H1 (cell line): ENCODE results near the gene PTTG2. TPM values are rescaled to one million over a fixed set of nuclear protein-coding genes. Genes with fewer than 3 reads are reported as not detected.

Source experiments
- CTCF ChIA-PET: fragments of 300-600 bp; sonication (Branson Sonifier 250); formaldehyde crosslinking; loops from one replicate; lab custom pipeline; 2021; ENCODE audit not compliant: partially characterized antibody; lab: Charles Lee
- POLR2A ChIA-PET: fragments of 300-600 bp; sonication (Branson Sonifier 250); formaldehyde crosslinking; loops from one replicate; lab custom pipeline; 2021; ENCODE audit warnings: inconsistent platforms; ENCODE audit not compliant: partially characterized antibody; lab: Charles Lee
- DNase-seq, 2 experiments: peaks; one replicate each; pipeline versions ENCODE4 v3.0.0 to v3.0.0-alpha.2; 2010 to 2022; ENCODE audit warnings: low spot score in 2 of 2, low read depth in 1 of 2, mixed read lengths in 1 of 2
- FAIRE-seq: peaks from 2 replicates; lab custom pipeline; 2011; peaks lifted over from hg19 to GRCh38; lab: Jason Lieb, UNC
- H2AFZ ChIP-seq: 2 replicates; pipeline ENCODE4 v1.8.1; 2012; ENCODE audit warnings: low read length, inconsistent platforms
- H2AK5ac ChIP-seq: 2 replicates; pipeline ENCODE4 v1.6.1; 2013; ENCODE audit warnings: low read depth, low read length
- H2BK120ac ChIP-seq: replicated peaks from 2 replicates; pipeline ENCODE3; 2013; ENCODE audit warnings: low read depth, low read length, inconsistent platforms
- H2BK12ac ChIP-seq: 2 replicates; pipeline ENCODE4 v1.6.1; 2013; ENCODE audit warnings: low read depth, low read length
- H2BK15ac ChIP-seq: 2 replicates; pipeline ENCODE4 v1.6.1; 2013; ENCODE audit warnings: low read length
- H2BK20ac ChIP-seq: 2 replicates; pipeline ENCODE4 v1.6.1; 2013; ENCODE audit warnings: low read length
- H2BK5ac ChIP-seq: 2 replicates; pipeline ENCODE4 v1.6.1; 2013; ENCODE audit warnings: low read depth, low read length
- H3K14ac ChIP-seq: 2 replicates; pipeline ENCODE4 v1.6.1; 2013; ENCODE audit warnings: inconsistent platforms; ENCODE audit not compliant: insufficient read length
- H3K18ac ChIP-seq: 2 replicates; pipeline ENCODE4 v1.6.1; 2013; ENCODE audit warnings: low read length; ENCODE audit errors: extremely low read depth
- H3K23ac ChIP-seq: 2 replicates; pipeline ENCODE4 v1.6.1; 2013; ENCODE audit warnings: inconsistent platforms; ENCODE audit not compliant: insufficient read length
- H3K23me2 ChIP-seq: 2 replicates; pipeline ENCODE4 v1.6.1; 2013; ENCODE audit warnings: low read depth, low read length
- H3K27ac ChIP-seq: 2 replicates; pipeline ENCODE4 v1.6.1; 2011; ENCODE audit warnings: low read depth, low read length, inconsistent platforms
- H3K27me3 ChIP-seq, 4 experiments: replicated peaks in 1 of 4; 1 replicate in 1 of 4; 2 replicates in 3 of 4; pipeline versions ENCODE4 v1.6.1 to v1.8.1; 2011 to 2013; ENCODE audit warnings: low read length in 3 of 4, mild to moderate bottlenecking in 3 of 4, inconsistent platforms in 2 of 4, mixed read lengths in 2 of 4, moderate library complexity in 1 of 4; ENCODE audit not compliant: control insufficient read depth in 3 of 4, insufficient read depth in 3 of 4; ENCODE audit errors: extremely low read depth in 1 of 4
- H3K36me3 ChIP-seq, 4 experiments: 2 replicates each; pipeline versions ENCODE4 v1.6.1 to v1.8.1; 2011 to 2013; ENCODE audit warnings: mild to moderate bottlenecking in 4 of 4, low read length in 3 of 4, moderate library complexity in 2 of 4, control low read depth in 1 of 4, inconsistent platforms in 1 of 4; ENCODE audit not compliant: insufficient read depth in 4 of 4, control insufficient read depth in 2 of 4
- H3K4ac ChIP-seq: replicated peaks from 2 replicates; pipeline ENCODE3; 2013; ENCODE audit warnings: low read length, low read depth, mixed read lengths, inconsistent platforms; ENCODE audit not compliant: insufficient read length
- H3K4me1 ChIP-seq, 4 experiments: replicated peaks in 1 of 4; 1 replicate in 1 of 4; 2 replicates in 3 of 4; pipeline versions ENCODE4 v1.6.1 to v1.8.1; 2011 to 2013; ENCODE audit warnings: low read length in 3 of 4, inconsistent platforms in 2 of 4, mixed read lengths in 1 of 4; ENCODE audit not compliant: insufficient read depth in 4 of 4, control insufficient read depth in 3 of 4
- H3K4me2 ChIP-seq, 2 experiments: 2 replicates each; pipeline versions ENCODE4 v1.6.1 to v1.8.1; 2011 to 2013; ENCODE audit warnings: low read depth in 2 of 2, low read length in 2 of 2, control low read depth in 1 of 2, inconsistent platforms in 1 of 2, mild to moderate bottlenecking in 1 of 2; ENCODE audit not compliant: insufficient read depth in 1 of 2
- H3K4me3 ChIP-seq, 4 experiments: fragments of 200-600, 300-600 bp in 1 of 4; sonication (generic), shearing (Covaris generic), sonication (Bioruptor Twin) in 1 of 4; 2 replicates each; pipeline versions ENCODE4 v1.5.1 to v1.8.1; 2011 to 2016; ENCODE audit warnings: low read length in 4 of 4, low read depth in 3 of 4, control low read depth in 2 of 4, inconsistent platforms in 2 of 4, mild to moderate bottlenecking in 2 of 4, mixed read lengths in 1 of 4, moderate library complexity in 1 of 4; ENCODE audit not compliant: insufficient read depth in 2 of 4; ENCODE audit errors: extremely low read depth in 1 of 4
- H3K56ac ChIP-seq: replicated peaks from 2 replicates; pipeline ENCODE3; 2013; ENCODE audit warnings: low read depth, mild to moderate bottlenecking, mixed read lengths, low read length, inconsistent platforms; ENCODE audit not compliant: insufficient read length
- H3K79me1 ChIP-seq: 2 replicates; pipeline ENCODE4 v1.6.1; 2013; ENCODE audit warnings: low read depth, low read length, control low read depth
- H3K79me2 ChIP-seq, 2 experiments: 2 replicates each; pipeline versions ENCODE4 v1.6.1 to v1.8.1; 2012 to 2013; ENCODE audit warnings: low read length in 2 of 2, mild to moderate bottlenecking in 2 of 2, inconsistent platforms in 1 of 2; ENCODE audit not compliant: insufficient read depth in 2 of 2, control insufficient read depth in 1 of 2
- H3K9ac ChIP-seq, 4 experiments: replicated peaks in 1 of 4; 1 replicate in 1 of 4; 2 replicates in 3 of 4; pipeline versions ENCODE4 v1.6.1 to v1.8.1; 2011 to 2013; ENCODE audit warnings: low read depth in 3 of 4, low read length in 3 of 4, control low read depth in 2 of 4, mild to moderate bottlenecking in 2 of 4, moderate library complexity in 2 of 4, inconsistent platforms in 1 of 4; ENCODE audit errors: extremely low read depth in 1 of 4
- H3K9me3 ChIP-seq, 2 experiments: 2 replicates each; pipeline versions ENCODE4 v1.6.1 to v1.8.1; 2012 to 2013; ENCODE audit warnings: mild to moderate bottlenecking in 2 of 2, moderate library complexity in 2 of 2, control low read depth in 1 of 2, inconsistent platforms in 1 of 2, low read depth in 1 of 2, low read length in 1 of 2, mixed read lengths in 1 of 2; ENCODE audit not compliant: insufficient read depth in 2 of 2
- H4K20me1 ChIP-seq, 2 experiments: replicated peaks in 1 of 2; 2 replicates each; pipeline versions ENCODE3 to v1.8.1; 2011 to 2013; ENCODE audit warnings: inconsistent platforms in 2 of 2, low read length in 2 of 2, mild to moderate bottlenecking in 1 of 2; ENCODE audit not compliant: insufficient read depth in 2 of 2, control insufficient read depth in 1 of 2
- H4K5ac ChIP-seq: 2 replicates; pipeline ENCODE4 v1.6.1; 2013; ENCODE audit warnings: low read length, low read depth, mixed read lengths, inconsistent platforms; ENCODE audit not compliant: insufficient read length
- H4K8ac ChIP-seq: 2 replicates; pipeline ENCODE4 v1.8.0; 2013; ENCODE audit warnings: mild to moderate bottlenecking, moderate library complexity, low read length, inconsistent platforms; ENCODE audit not compliant: insufficient read depth; ENCODE audit errors: extremely low read depth
- H4K91ac ChIP-seq: replicated peaks from 2 replicates; pipeline ENCODE3; 2013; ENCODE audit warnings: low read length, mixed read lengths, inconsistent platforms; ENCODE audit not compliant: insufficient read length
- KDM4A ChIP-seq: IDR thresholded peaks from one replicate; pipeline ENCODE4 v1.7.1; 2012; ENCODE audit warnings: low read depth, mild to moderate bottlenecking, moderate library complexity, low read length, inconsistent platforms; ENCODE audit not compliant: severe bottlenecking
- RBBP5 ChIP-seq: IDR thresholded peaks from 2 replicates; pipeline ENCODE4 v1.7.1; 2012; ENCODE audit warnings: low read depth, mild to moderate bottlenecking, inconsistent platforms, low read length, moderate library complexity, borderline replicate concordance
- WGBS, 2 experiments: shearing (Covaris generic) in 1 of 2; methylation state at CpG; one replicate each; pipeline versions ENCODE4 v1.1.6 to v1.1.7; 2013 to 2015; ENCODE audit warnings: low lambda C conversion rate in 2 of 2, mixed read lengths in 2 of 2, inconsistent platforms in 1 of 2, low coverage in 1 of 2, missing lambda C conversion rate in 1 of 2; ENCODE audit not compliant: insufficient replicate concordance in 2 of 2, insufficient coverage in 1 of 2, insufficient read length in 1 of 2; ENCODE audit errors: extremely low coverage in 1 of 2, missing lambda C conversion rate in 1 of 2; 5-methylcytosine and 5-hydroxymethylcytosine counted together
- polyA plus RNA-seq, 7 experiments: library from polyadenylated mRNA; depleted of rRNA in 3 of 7; stranded (reverse) in 5 of 7; unstranded in 2 of 7; fragments of >200 nt in 5 of 7; fragments of 200-250 nt in 2 of 7; gene quantifications; 1 replicate in 5 of 7; 2 replicates in 1 of 7; 4 replicates in 1 of 7; pipeline versions ENCODE4 v1.2.1 to v1.2.3, GENCODE V29; 2011 to 2013; ENCODE audit warnings: missing spikeins in 2 of 7, mixed read lengths in 2 of 7
- total RNA-seq: library from RNA; stranded (reverse); fragmentation: NEBNext Ultra II Directional; extraction: Animal tissue kit (Norgen Biotek cat#: 25700); gene quantifications from 2 replicates; pipeline ENCODE4 v1.2.1, GENCODE V29; 2021

Gene PTTG2
- total and polyA plus RNA-seq, 2 of the 8 experiments (the other 6 are each of a cell fraction or from before 2014, with no cell fraction given): not detected

DNA sequence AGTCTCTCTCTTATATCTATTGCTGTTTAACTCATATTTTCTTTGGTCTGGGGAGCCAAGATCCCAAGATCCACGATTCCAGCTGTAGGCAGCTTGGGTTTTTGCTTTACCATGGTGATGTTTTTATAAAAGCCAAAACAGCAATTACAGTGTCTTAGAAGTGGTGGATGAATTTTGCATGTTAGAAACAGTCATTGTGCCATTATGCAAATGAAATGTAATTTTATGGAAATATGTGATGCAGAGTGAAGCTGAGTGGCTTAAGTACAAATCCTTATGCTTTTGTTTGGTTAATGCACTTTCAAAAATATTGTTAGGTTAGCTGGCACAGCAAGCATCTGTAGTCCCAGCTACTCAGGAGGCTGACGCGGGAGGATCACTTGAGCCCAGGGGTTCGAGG is 32.8 kb upstream of the PTTG2 start:
- Histone ChIP-seq H3K9ac (no peak overlapping the region), H2BK20ac (0 out of 2 replicates have a peak overlapping the region, but pooled peaks have one; percentile 13)
- TF ChIP-seq RBBP5 (no peak), KDM4A (no peak)
- TF ChIP-seq, all 59 proteins: peak for 0
- H4K5ac ChIP-seq: no peak overlapping the region
- no peak overlapping the region for H3K4ac ChIP-seq
- FAIRE-seq: no peak
- no peak overlapping the region for H3K27ac ChIP-seq
- H2BK120ac ChIP-seq: no peak overlapping the region
- ChIA-PET CTCF (interaction anchor here (1.9 kb wide), 1 partner anchor 107 kb away, joined by 4 read pairs; no protein-coding TSS in a partner anchor), POLR2A (no interaction called here)
- no peak for DNase-seq
- 89% methylated on average over 4 of the region's 4 CpGs; no CpG with 5 or more reads in 1 of the 2 experiments for WGBS, 2 experiments
- H2AK5ac ChIP-seq: no peak overlapping the region
- H2AFZ ChIP-seq: no peak overlapping the region
- no peak overlapping the region for H3K56ac ChIP-seq
- no peaks in the 10 kb centered on the region for H4K20me1 ChIP-seq
- no peak overlapping the region for H3K14ac ChIP-seq
- H3K36me3 ChIP-seq: no peaks in the 10 kb centered on the region
- H3K27me3 ChIP-seq: no peaks in the 10 kb centered on the region
- no peak overlapping the region for H2BK12ac ChIP-seq
- no peak overlapping the region for H3K4me3 ChIP-seq
- H4K8ac ChIP-seq: no peak overlapping the region
- no peaks in the 10 kb centered on the region for H3K23me2 ChIP-seq
- H4K91ac ChIP-seq: no peak overlapping the region
- H3K79me2 ChIP-seq: no peaks in the 10 kb centered on the region
- H2BK15ac ChIP-seq: no peak overlapping the region
- no peaks in the 10 kb centered on the region for H3K79me1 ChIP-seq
- no peak overlapping the region for H3K4me2 ChIP-seq
- no peak overlapping the region for H3K18ac ChIP-seq
- H3K4me1 ChIP-seq: peaks cover 0 to 3% (median 0%) of the 10 kb centered on the region in 4 experiments; a peak in 1 of 7 replicates
- H2BK5ac ChIP-seq: no peak overlapping the region
- no peaks in the 10 kb centered on the region for H3K9me3 ChIP-seq
- H3K23ac ChIP-seq: no peak overlapping the region
